ENCODE results near the gene PIGH. TPM values are rescaled to one million over a fixed set of nuclear protein-coding genes. Genes with fewer than 3 reads are reported as not detected.

The PIGH gene
- total and polyA plus RNA-seq, 2 of the 13 experiments (the other 11 are each of a cell fraction or from before 2014, with no cell fraction given): 30.0 to 43.5 TPM

GRCh38 chr14:67547224-67547780 lies 52.8 kb downstream of the PIGH start:
- DNase-seq (ENCODE audit: low spot score) (no peak), FAIRE-seq (no peak), ATAC-seq (no peak)
- Histone ChIP-seq H3K9me3 (ENCODE audit: low read length) (no peaks in the 10 kb centered on the region), H3K4me3 (replicated peaks in 1 of 3; ENCODE audit: insufficient read depth in 1 of 3, low read depth in 2 of 3, low read length in 3 of 3) (no peak overlapping the region), H3K9ac (ENCODE audit: insufficient read depth, low read depth, low read length) (no peak overlapping the region), H2AFZ (ENCODE audit: low read length) (no peak overlapping the region), H3K27ac (ENCODE audit: extremely low read length, insufficient read depth, low read length) (no peak overlapping the region), H3K4me2 (ENCODE audit: low read depth, low read length) (no peak overlapping the region), H3K36me3 (replicated peaks in 1 of 2; ENCODE audit: control insufficient read depth in 1 of 2, insufficient read depth in 2 of 2, low read length in 2 of 2) (peaks cover 2 to 9% of the 10 kb centered on the region in 2 experiments; a peak in 1 of 5 replicates), H3K27me3 (ENCODE audit: control insufficient read depth in 1 of 2, insufficient read depth in 2 of 2, low read length in 2 of 2) (no peaks in the 10 kb centered on the region), H3K79me2 (ENCODE audit: insufficient read depth, low read length) (no peaks in the 10 kb centered on the region), H4K20me1 (ENCODE audit: insufficient read depth, low read length) (no peaks in the 10 kb centered on the region), H3K4me1 (ENCODE audit: insufficient read depth, low read length) (no peaks in the 10 kb centered on the region)
- 90% methylated on average over 4 of the region's 5 CpGs for WGBS (ENCODE audit: low lambda C conversion rate)
- in situ Hi-C loops (cut with HindIII; ENCODE audit: extremely low pct_ligation_motif_present, low pct_unique_long_range_greater_than_20kb) (no loop called here), intact Hi-C loops (cut with micrococcal nuclease; ENCODE audit: unreplicated experiment) (no loop called here)
- ChIA-PET CTCF (ENCODE audit: low intra/inter-chr PET ratio, low total read pairs) (no interaction called here), POLR2A (no interaction called here)
- no TSS peak for BruUV-seq (replicated peaks)
- TF ChIP-seq ZNF280D (CRISPR knock-in tag; IDR thresholded peaks at IDR 0.05) (no peak), ZNF558 (CRISPR knock-in tag; IDR thresholded peaks at IDR 0.05; ENCODE audit: borderline replicate concordance) (no peak), AFF4 (CRISPR knock-in tag; IDR thresholded peaks at IDR 0.05) (no peak), HNRNPK (IDR thresholded peaks at IDR 0.05; ENCODE audit: low read depth, low read length, poor library complexity, severe bottlenecking) (no peak), ZNF503 (CRISPR knock-in tag; IDR thresholded peaks at IDR 0.05) (no peak), FOSL1 (CRISPR knock-in tag; IDR thresholded peaks at IDR 0.05; ENCODE audit: borderline replicate concordance) (no peak), ZFP62 (CRISPR knock-in tag; IDR thresholded peaks at IDR 0.05) (no peak), ZNF570 (CRISPR knock-in tag; IDR thresholded peaks at IDR 0.05; ENCODE audit: borderline replicate concordance) (no peak), ZNF670 (CRISPR knock-in tag; IDR thresholded peaks at IDR 0.05; ENCODE audit: borderline replicate concordance) (no peak), NFE2 (CRISPR knock-in tag; IDR thresholded peaks at IDR 0.05) (no peak), CREB1 (IDR thresholded peaks at IDR 0.05) (no peak), CREB1 (CRISPR knock-in tag; IDR thresholded peaks at IDR 0.05) (no peak), HDAC2 (CRISPR knock-in tag; IDR thresholded peaks at IDR 0.05) (no peak)

Data from HepG2 (cell line).